K562 (cell line): ENCODE measurements around the gene CDH2. TPM values are rescaled to one million over a fixed set of nuclear protein-coding genes. Genes with fewer than 3 reads are reported as not detected.

ENCODE experiments used
- CHD7 ChIP-seq: fragments of 200-600 bp; sonication (generic); IDR thresholded peaks from one replicate; pipeline ENCODE4 v1.6.1; 2012; ENCODE audit warnings: mild to moderate bottlenecking, low read depth, low read length, inconsistent platforms
- ERF ChIP-seq: fragments of 450-650 bp; formaldehyde crosslinking; IDR thresholded peaks from 2 replicates; pipeline ENCODE4 v1.4.0; 2020; ENCODE audit warnings: mild to moderate bottlenecking, mixed read lengths
- FOXK2 ChIP-seq, 2 experiments: fragments of 450-650 bp; IDR thresholded peaks in 1 of 2; conservative IDR thresholded peaks in 1 of 2; 2 replicates each; pipeline ENCODE4 v1.6.1; 2016; ENCODE audit warnings: low read depth in 2 of 2, mild to moderate bottlenecking in 1 of 2
- FOXM1 ChIP-seq, 2 experiments: fragments of 450-650 bp in 1 of 2; sonication (generic) in 1 of 2; formaldehyde crosslinking in 1 of 2; IDR thresholded peaks; 2 replicates each; pipeline versions ENCODE4 v1.6.1 to v1.9.0; 2017 to 2022; ENCODE audit warnings: low read depth in 2 of 2, mild to moderate bottlenecking in 2 of 2, missing genetic modification reagents in 1 of 2, moderate library complexity in 1 of 2
- MEF2D ChIP-seq: conservative IDR thresholded peaks from 2 replicates; pipeline ENCODE4 v1.6.1; 2016; ENCODE audit warnings: low read depth, missing genetic modification characterization, missing compliant biosample characterization
- POLR3G ChIP-seq: IDR thresholded peaks from 2 replicates; pipeline ENCODE4 v1.6.1; 2011; ENCODE audit not compliant: insufficient read length, insufficient replicate concordance; ENCODE audit errors: extremely low read depth
- RBM15 ChIP-seq: fragments of 200-400 bp; formaldehyde crosslinking; IDR thresholded peaks from 2 replicates; pipeline ENCODE4 v1.6.1; 2018; ENCODE audit warnings: mild to moderate bottlenecking, low read length, moderate library complexity; ENCODE audit not compliant: insufficient read depth
- ZMIZ1 ChIP-seq, 2 experiments: fragments of 150-350 bp in 1 of 2; IDR thresholded peaks; 2 replicates each; pipeline ENCODE4 v1.6.1; 2012 to 2016; ENCODE audit warnings: low read depth in 2 of 2, low read length in 2 of 2, mild to moderate bottlenecking in 1 of 2, moderate library complexity in 1 of 2
- ZNF764 ChIP-seq: fragments of 250-450 bp; sonication (Bioruptor Pico); IDR thresholded peaks from 2 replicates; pipeline ENCODE4 v1.4.0; 2020; ENCODE audit warnings: low read depth, mild to moderate bottlenecking, moderate library complexity
- polyA plus RNA-seq, 8 experiments: library from polyadenylated mRNA; depleted of rRNA in 4 of 8; stranded (reverse) in 5 of 8; unstranded in 3 of 8; fragments of >200 nt; fragmentation: Nextera tagmentation in 2 of 8; fragmentation: Illumina TruSeq in 1 of 8; extraction: Ambion mirVana in 2 of 8; extraction: Trizol in 1 of 8; gene quantifications; 2 replicates each; pipeline versions ENCODE4 v1.2.1 to v1.2.3, GENCODE V29; 2011 to 2014; ENCODE audit warnings: inconsistent platforms in 1 of 8, missing spikeins in 1 of 8
- total RNA-seq, 7 experiments: library from RNA; depleted of rRNA in 6 of 7; stranded (reverse); fragments of >200 nt in 6 of 7; fragmentation: Illumina TruSeq in 2 of 7; extraction: Trizol in 2 of 7; gene quantifications; 2 replicates each; pipeline versions ENCODE4 v1.2.1 to v1.2.3, GENCODE V29; 2011 to 2021; ENCODE audit warnings: low replicate concordance in 1 of 7
- TF ChIP-seq, protein P1 (sequence below): fragments of 250-450 bp; sonication (Bioruptor Pico); IDR thresholded peaks from 2 replicates; pipeline ENCODE4 v1.8.0; 2022; ENCODE audit warnings: inconsistent platforms, mild to moderate bottlenecking, moderate library complexity, borderline replicate concordance

Gene CDH2
- total and polyA plus RNA-seq, 9 of the 15 experiments (the other 6 are each of a cell fraction or from before 2014, with no cell fraction given) = 0.04 TPM; not detected in 8

DNA sequence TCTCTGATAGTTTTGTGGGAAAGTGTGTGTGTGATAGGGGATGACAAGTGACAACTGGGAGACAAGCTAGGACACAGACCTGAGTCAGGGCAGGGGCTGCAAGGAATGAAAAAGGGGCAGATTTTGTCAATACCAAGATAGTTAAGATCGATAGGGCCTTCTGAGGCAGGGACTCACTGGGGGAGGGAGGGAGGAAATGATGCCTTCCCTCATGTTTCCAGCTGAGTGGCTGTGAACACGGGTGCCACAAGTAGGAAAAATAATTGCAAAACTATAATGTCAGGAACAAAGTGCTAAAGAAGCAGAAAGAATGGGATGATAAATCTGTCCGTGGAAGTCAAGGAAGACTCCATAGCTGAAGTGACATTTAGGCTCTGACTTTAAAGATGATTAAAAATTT lies 24.2 kb downstream of the CDH2 start (continued):
- no peak for TF ChIP-seq ZMIZ1 (IDR thresholded peaks at IDR 0.05; ENCODE audit: low read depth in 2 of 2, low read length in 2 of 2)
- no peak for TF ChIP-seq ZNF764 (CRISPR knock-in tag)
- no peak for TF ChIP-seq CHD7
- no peak for TF ChIP-seq FOXM1 (IDR thresholded peaks at IDR 0.05; ENCODE audit: low read depth)
- TF ChIP-seq FOXM1 (CRISPR knock-in tag; IDR thresholded peaks at IDR 0.05; ENCODE audit: low read depth) = no peak
- TF ChIP-seq ERF (CRISPR knock-in tag) = no peak
- no peak for TF ChIP-seq POLR3G
- TF ChIP-seq RBM15 = no peak
- TF ChIP-seq FOXK2 (conservative IDR thresholded peaks at IDR 0.05 in 1 of 2, IDR thresholded peaks at IDR 0.05 in 1 of 2; ENCODE audit: low read depth in 2 of 2) = no peak
- TF ChIP-seq, protein P1, sequence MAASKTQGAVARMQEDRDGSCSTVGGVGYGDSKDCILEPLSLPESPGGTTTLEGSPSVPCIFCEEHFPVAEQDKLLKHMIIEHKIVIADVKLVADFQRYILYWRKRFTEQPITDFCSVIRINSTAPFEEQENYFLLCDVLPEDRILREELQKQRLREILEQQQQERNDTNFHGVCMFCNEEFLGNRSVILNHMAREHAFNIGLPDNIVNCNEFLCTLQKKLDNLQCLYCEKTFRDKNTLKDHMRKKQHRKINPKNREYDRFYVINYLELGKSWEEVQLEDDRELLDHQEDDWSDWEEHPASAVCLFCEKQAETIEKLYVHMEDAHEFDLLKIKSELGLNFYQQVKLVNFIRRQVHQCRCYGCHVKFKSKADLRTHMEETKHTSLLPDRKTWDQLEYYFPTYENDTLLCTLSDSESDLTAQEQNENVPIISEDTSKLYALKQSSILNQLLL (CRISPR knock-in tag) = no peak
- TF ChIP-seq MEF2D (tag) = no peak
